ENCODE measurements around the gene FADS1.

GRCh38 chr11:61805146-61805545 is 11.7 kb downstream of the FADS1 start:
- TF ChIP-seq, protein P1, sequence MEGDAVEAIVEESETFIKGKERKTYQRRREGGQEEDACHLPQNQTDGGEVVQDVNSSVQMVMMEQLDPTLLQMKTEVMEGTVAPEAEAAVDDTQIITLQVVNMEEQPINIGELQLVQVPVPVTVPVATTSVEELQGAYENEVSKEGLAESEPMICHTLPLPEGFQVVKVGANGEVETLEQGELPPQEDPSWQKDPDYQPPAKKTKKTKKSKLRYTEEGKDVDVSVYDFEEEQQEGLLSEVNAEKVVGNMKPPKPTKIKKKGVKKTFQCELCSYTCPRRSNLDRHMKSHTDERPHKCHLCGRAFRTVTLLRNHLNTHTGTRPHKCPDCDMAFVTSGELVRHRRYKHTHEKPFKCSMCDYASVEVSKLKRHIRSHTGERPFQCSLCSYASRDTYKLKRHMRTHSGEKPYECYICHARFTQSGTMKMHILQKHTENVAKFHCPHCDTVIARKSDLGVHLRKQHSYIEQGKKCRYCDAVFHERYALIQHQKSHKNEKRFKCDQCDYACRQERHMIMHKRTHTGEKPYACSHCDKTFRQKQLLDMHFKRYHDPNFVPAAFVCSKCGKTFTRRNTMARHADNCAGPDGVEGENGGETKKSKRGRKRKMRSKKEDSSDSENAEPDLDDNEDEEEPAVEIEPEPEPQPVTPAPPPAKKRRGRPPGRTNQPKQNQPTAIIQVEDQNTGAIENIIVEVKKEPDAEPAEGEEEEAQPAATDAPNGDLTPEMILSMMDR (optimal IDR thresholded peaks at IDR 0.05 in 1 of 3, IDR thresholded peaks at IDR 0.05 in 1 of 3, conservative IDR thresholded peaks at IDR 0.05 in 1 of 3; ENCODE audit: extremely low read depth in 1 of 3, insufficient read depth in 2 of 3, low read length in 3 of 3), result no peak
- TF ChIP-seq EZH2 (IDR thresholded peaks at IDR 0.05; ENCODE audit: low read length), result no peak

Measured in keratinocyte (primary cell).